Measurements from ENCODE around the gene DBH.

DNA sequence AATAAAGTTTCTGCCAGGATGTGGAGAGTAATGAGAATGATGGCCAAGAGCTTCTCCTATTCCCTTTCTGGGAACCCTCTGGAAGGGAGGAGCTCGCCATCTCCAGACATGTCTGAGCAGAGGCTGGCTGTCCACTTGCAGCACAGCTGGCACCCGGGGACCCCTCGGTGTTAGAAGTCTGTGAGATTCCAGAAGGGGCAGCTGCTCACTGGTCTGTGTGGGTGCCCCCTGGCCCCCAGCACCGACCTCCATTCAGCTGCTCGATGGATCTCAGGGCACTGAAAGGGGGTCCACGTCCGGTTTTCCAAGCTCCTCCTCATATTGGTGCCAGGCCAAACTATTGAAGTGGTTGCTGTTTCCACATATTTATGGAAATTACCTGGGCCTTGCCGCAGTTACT lies 23.3 kb upstream of the DBH start:
- TF ChIP-seq FOS (IDR thresholded peaks at IDR 0.05; ENCODE audit: borderline replicate concordance, extremely low read depth, insufficient read length) = no peak
- no peak for TF ChIP-seq IRF4 (IDR thresholded peaks at IDR 0.05; ENCODE audit: low read depth, low read length)
- TF ChIP-seq NFIC (IDR thresholded peaks at IDR 0.05; ENCODE audit: low read depth, low read length) = no peak
- TF ChIP-seq EZH2 (IDR thresholded peaks at IDR 0.05; ENCODE audit: borderline replicate concordance, control insufficient read depth, low read depth, low read length) = no peak
- TF ChIP-seq KAT2A (conservative IDR thresholded peaks at IDR 0.05; ENCODE audit: control insufficient read depth, low read depth, low read length) = no peak
